ENCODE results near the gene THSD1. TPM values are rescaled to one million over a fixed set of nuclear protein-coding genes. Genes with fewer than 3 reads are reported as not detected.

The THSD1 gene
- total RNA-seq (10 to 100 TPM in 1 of 2 donors, 1 to 10 TPM in 1; 6.6 to 16.0 TPM), polyA plus RNA-seq (1 to 10 TPM in 1 of 2 donors, not detected in 1; 1.3 TPM)
- long read RNA-seq, donor 1, transcript THSD1-202 (4 exons, 3,189 nt) = minor isoform, 14 of 40 reads
- long read RNA-seq, donor 1, transcript THSD1-201 (5 exons, 2,962 nt) = major isoform, 16 of 40 reads
- long read RNA-seq, donor 1, partial matches to known transcripts = 5 of 40 reads
- long read RNA-seq, donor 1, other reads (novel, unspliced or antisense) = 5 of 40 reads
- long read RNA-seq, donor 2, transcript THSD1-202 (4 exons, 3,189 nt) = major isoform, 6 of 22 reads
- long read RNA-seq, donor 2, transcript THSD1-201 (5 exons, 2,962 nt) = major isoform, 6 of 22 reads
- long read RNA-seq, donor 2, partial matches to known transcripts = 5 of 22 reads
- long read RNA-seq, donor 2, other reads (novel, unspliced or antisense) = 5 of 22 reads

- peak; percentile 62 to 86 for DNase-seq
- H3K27ac ChIP-seq (ENCODE audit: low read depth in 1 of 2, low read length in 2 of 2) = no peak within 1 kb of the TSS
- 1% methylated on average over 52 to 68 of the region's 68 CpGs for WGBS, 2 donors
Observed at GRCh38 chr13:52405767-52406494, at the start of gene THSD1. TSS of gene THSD1 (minus strand) at chr13:52406172. CDS start at chr13:52402600, 3,572 bp downstream.

DNA sequence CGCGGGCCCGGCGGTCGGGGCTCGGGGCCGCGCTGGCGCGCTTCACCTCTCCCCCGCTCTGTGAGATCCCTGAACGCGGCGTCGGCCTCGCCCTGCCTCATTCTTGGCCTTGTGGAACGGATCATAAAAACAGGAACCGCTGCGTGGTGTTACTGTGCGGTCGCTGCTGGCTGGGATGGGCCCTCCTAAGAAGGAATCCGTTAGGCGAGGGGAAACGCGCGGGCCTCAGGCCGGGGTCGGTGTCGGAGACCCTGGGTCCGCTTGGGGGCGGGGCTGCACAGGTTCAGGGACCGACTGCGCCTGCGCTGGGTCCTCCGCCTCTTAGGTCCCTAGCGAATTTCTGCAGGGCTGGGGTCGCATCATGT is 49.7 kb upstream of the THSD1 start:
- peak overlapping the region; percentile 67 to 72 for H3K4me3 ChIP-seq (ENCODE audit: low read length in 2 of 2)
- no peaks in the 10 kb centered on the region for H3K4me1 ChIP-seq (ENCODE audit: control insufficient read depth in 1 of 2, insufficient read depth in 2 of 2, low read length in 2 of 2)
- H3K9me3 ChIP-seq (ENCODE audit: control insufficient read depth, low read length) = no peaks in the 10 kb centered on the region
- WGBS, 2 donors = 0 to 1% methylated on average over 37 of the region's 37 CpGs
- DNase-seq = peak; percentile 83 to 91
- H3K27me3 ChIP-seq (ENCODE audit: control insufficient read depth in 1 of 2, insufficient read depth in 2 of 2, low read length in 1 of 2) = no peaks in the 10 kb centered on the region
- no peaks in the 10 kb centered on the region for H3K36me3 ChIP-seq (ENCODE audit: control insufficient read depth in 1 of 2, insufficient read depth in 2 of 2, low read length in 1 of 2)
- peak overlapping the region in 1 of 2 donors; percentile 68 for H3K27ac ChIP-seq (ENCODE audit: low read depth in 1 of 2, low read length in 2 of 2)
- intact Hi-C loops (cut with DNase I) = loop anchor here in 1 of 2 donors (10.0 kb wide), 2 partner anchors 261 to 441 kb away; partner anchors contain the start of genes ALG11 and ATP7B
- ATAC-seq (ENCODE audit: low FRiP score) = peak; percentile 60

More at GRCh38 chr13:52405767-52406494, at the start of gene THSD1:
- Histone ChIP-seq H3K4me1 (ENCODE audit: control insufficient read depth in 1 of 2, insufficient read depth in 2 of 2, low read length in 2 of 2) (no peaks in the 10 kb centered on the region), H3K4me3 (ENCODE audit: low read length in 2 of 2) (peak within 1 kb of the TSS; percentile 21 to 46), H3K9me3 (ENCODE audit: control insufficient read depth, low read length) (no peaks in the 10 kb centered on the region), H3K36me3 (ENCODE audit: control insufficient read depth in 1 of 2, insufficient read depth in 2 of 2, low read length in 1 of 2) (no peaks in the 10 kb centered on the region), H3K27me3 (ENCODE audit: control insufficient read depth in 1 of 2, insufficient read depth in 2 of 2, low read length in 1 of 2) (no peaks in the 10 kb centered on the region)
- intact Hi-C loops (cut with DNase I) = no loop called here
- peak; percentile 83 for ATAC-seq (ENCODE audit: low FRiP score)

DNA sequence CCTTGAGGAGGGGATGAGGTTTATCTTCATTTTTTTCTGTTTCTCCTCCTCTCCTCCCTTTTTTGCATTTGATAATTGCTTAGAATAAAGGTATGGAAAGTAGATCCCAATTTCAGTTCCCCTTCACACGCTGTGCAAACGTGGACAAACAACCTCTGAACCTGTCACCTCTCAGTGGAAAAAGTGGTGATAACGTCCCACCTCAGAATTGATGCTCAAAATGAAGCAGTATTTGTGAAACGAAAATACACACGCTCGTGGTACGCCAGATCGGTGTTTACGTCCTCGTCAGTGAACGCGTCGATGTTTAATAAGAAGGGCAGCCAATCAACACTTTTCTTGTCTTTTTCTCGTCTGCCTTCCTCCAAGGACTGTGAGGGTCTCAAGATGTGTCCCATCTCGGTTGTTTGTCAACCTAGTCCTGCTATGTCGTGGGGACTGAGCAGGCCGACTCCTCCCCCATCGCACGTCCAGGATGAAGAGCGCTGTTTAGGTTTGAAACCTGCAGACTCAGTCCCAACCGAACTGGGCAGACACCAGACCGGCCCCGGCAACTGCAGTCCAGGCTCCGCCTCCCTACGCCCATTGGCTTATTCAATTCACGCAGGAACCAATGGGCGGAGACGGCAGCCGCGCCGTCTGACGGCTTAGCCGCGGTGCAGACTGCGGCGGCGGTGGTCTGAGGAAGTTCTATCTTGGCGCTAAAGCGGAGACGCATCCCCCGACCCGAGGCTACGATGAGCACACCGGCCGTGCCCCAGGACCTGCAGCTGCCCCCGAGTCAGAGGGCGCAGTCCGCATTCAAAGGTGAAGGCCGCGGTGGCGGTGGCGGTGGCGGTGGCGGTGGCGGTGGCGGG is 49.1 kb upstream of the THSD1 start, which contains the start of gene CKAP2:
TSS of gene CKAP2 (plus strand) at position 659 of the 857 bp plus-strand sequence. CDS start at position 738, 79 bp downstream.
- WGBS, 2 donors = 0 to 1% methylated on average over 53 to 56 of the region's 56 CpGs
- ATAC-seq (ENCODE audit: low FRiP score) = peak; percentile 95
- Histone ChIP-seq H3K4me3 (ENCODE audit: low read length in 2 of 2) (peak within 1 kb of the TSS; percentile 67 to 72), H3K9me3 (ENCODE audit: control insufficient read depth, low read length) (no peaks in the 10 kb centered on the region), H3K27ac (ENCODE audit: low read depth in 1 of 2, low read length in 2 of 2) (peak within 1 kb of the TSS in 1 of 2 donors; percentile 68), H3K36me3 (ENCODE audit: control insufficient read depth in 1 of 2, insufficient read depth in 2 of 2, low read length in 1 of 2) (no peaks in the 10 kb centered on the region), H3K27me3 (ENCODE audit: control insufficient read depth in 1 of 2, insufficient read depth in 2 of 2, low read length in 1 of 2) (no peaks in the 10 kb centered on the region), H3K4me1 (ENCODE audit: control insufficient read depth in 1 of 2, insufficient read depth in 2 of 2, low read length in 2 of 2) (no peaks in the 10 kb centered on the region)
- intact Hi-C loops (cut with DNase I) = loop anchor here in 1 of 2 donors (10.0 kb wide), 2 partner anchors 260 to 440 kb away; partner anchors contain the start of genes ALG11 and ATP7B
- DNase-seq = peak; percentile 97

DNA sequence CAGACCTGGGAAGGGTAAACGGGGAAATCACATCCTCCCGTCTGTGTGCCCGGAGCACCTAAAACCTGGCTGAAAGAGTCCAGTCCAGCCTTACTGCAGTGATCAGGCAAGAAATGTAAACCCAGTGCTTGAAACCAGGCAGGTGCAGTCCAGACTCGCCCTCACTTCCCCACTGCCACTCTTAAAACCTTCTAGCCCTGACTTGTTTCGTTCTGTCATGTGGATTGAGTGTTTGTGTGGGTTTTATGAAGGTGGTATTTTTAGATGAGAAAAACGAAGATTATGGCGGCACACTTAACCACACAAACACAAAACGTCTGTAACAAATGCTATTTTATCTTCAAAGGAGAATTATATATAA is 48.5 kb upstream of the THSD1 start:
- H3K36me3 ChIP-seq (ENCODE audit: control insufficient read depth in 1 of 2, insufficient read depth in 2 of 2, low read length in 1 of 2) = no peaks in the 10 kb centered on the region
- intact Hi-C loops (cut with DNase I) = loop anchor here in 1 of 2 donors (10.0 kb wide), 2 partner anchors 260 to 440 kb away; partner anchors contain the start of genes ALG11 and ATP7B
- H3K4me1 ChIP-seq (ENCODE audit: control insufficient read depth in 1 of 2, insufficient read depth in 2 of 2, low read length in 2 of 2) = no peaks in the 10 kb centered on the region
- 9 to 10% methylated on average over 8 of the region's 8 CpGs for WGBS, 2 donors
- H3K27me3 ChIP-seq (ENCODE audit: control insufficient read depth in 1 of 2, insufficient read depth in 2 of 2, low read length in 1 of 2) = no peaks in the 10 kb centered on the region
- no peak for ATAC-seq (ENCODE audit: low FRiP score)
- H3K27ac ChIP-seq (ENCODE audit: low read depth in 1 of 2, low read length in 2 of 2) = no peak overlapping the region
- no peaks in the 10 kb centered on the region for H3K9me3 ChIP-seq (ENCODE audit: control insufficient read depth, low read length)
- peak overlapping the region in 1 of 2 donors; percentile 72 for H3K4me3 ChIP-seq (ENCODE audit: low read length in 2 of 2)
- DNase-seq = no peak

GRCh38 chr13:52452470-52452869 is 46.5 kb upstream of the THSD1 start:
- intact Hi-C loops (cut with DNase I) = loop anchor here in 1 of 2 donors (10.0 kb wide), 2 partner anchors 258 to 438 kb away; partner anchors contain the start of genes ALG11 and ATP7B
- WGBS, 2 donors = 71 to 76% methylated on average over 2 of the region's 2 CpGs
- no peak for ATAC-seq (ENCODE audit: low FRiP score)

DNA sequence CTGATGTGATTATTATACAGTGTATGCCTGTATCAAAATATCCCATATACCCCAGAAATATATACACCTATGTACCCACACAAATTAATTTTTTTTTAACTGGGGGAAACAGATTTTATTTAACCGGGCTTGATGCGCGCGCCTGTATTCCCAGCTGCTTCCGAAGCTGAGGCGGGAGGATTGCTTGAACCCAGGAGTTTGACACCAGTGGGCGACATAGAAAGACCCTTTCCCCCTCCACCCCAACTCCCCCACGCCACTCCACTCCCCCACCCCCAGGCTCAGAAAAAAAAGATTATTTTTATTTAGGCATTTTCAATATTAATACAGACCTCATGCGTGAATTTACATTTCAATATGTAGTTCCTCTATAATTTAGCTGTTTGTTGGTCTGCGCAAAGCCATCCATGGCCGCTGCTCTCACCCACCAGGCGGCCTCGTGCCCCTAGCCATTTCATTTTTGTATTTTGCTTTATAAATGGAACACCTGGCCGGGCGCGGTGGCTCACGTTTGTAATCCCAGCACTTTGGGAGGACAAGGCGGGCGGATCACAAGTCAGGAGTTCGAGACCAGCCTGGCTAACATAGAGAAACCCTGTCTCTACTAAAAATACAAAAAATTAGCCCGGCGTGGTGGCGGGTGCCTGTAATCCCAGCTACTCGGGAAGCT is 45.3 kb upstream of the THSD1 start:
- no peak for ATAC-seq (ENCODE audit: low FRiP score)
- intact Hi-C loops (cut with DNase I) = loop anchor here in 1 of 2 donors (10.0 kb wide), 2 partner anchors 256 to 436 kb away; partner anchors contain the start of genes ALG11 and ATP7B
- Histone ChIP-seq H3K9me3 (ENCODE audit: control insufficient read depth, low read length) (no peaks in the 10 kb centered on the region), H3K27ac (ENCODE audit: low read depth in 1 of 2, low read length in 2 of 2) (no peak overlapping the region), H3K4me3 (ENCODE audit: low read length in 2 of 2) (no peak overlapping the region), H3K4me1 (ENCODE audit: control insufficient read depth in 1 of 2, insufficient read depth in 2 of 2, low read length in 2 of 2) (peaks cover 0 to 4% of the 10 kb centered on the region in 2 donors), H3K36me3 (ENCODE audit: control insufficient read depth in 1 of 2, insufficient read depth in 2 of 2, low read length in 1 of 2) (no peaks in the 10 kb centered on the region), H3K27me3 (ENCODE audit: control insufficient read depth in 1 of 2, insufficient read depth in 2 of 2, low read length in 1 of 2) (no peaks in the 10 kb centered on the region)
- 81 to 83% methylated on average over 24 of the region's 24 CpGs for WGBS, 2 donors
- no peak for DNase-seq

More at GRCh38 chr13:52452470-52452869, 46.5 kb upstream of the THSD1 start:
- no peaks in the 10 kb centered on the region for H3K9me3 ChIP-seq (ENCODE audit: control insufficient read depth, low read length)
- peaks cover 0 to 4% of the 10 kb centered on the region in 2 donors for H3K4me1 ChIP-seq (ENCODE audit: control insufficient read depth in 1 of 2, insufficient read depth in 2 of 2, low read length in 2 of 2)
- H3K4me3 ChIP-seq (ENCODE audit: low read length in 2 of 2) = no peak overlapping the region
- H3K36me3 ChIP-seq (ENCODE audit: control insufficient read depth in 1 of 2, insufficient read depth in 2 of 2, low read length in 1 of 2) = no peaks in the 10 kb centered on the region
- H3K27ac ChIP-seq (ENCODE audit: low read depth in 1 of 2, low read length in 2 of 2) = no peak overlapping the region
- DNase-seq = no peak
- no peaks in the 10 kb centered on the region for H3K27me3 ChIP-seq (ENCODE audit: control insufficient read depth in 1 of 2, insufficient read depth in 2 of 2, low read length in 1 of 2)

- no peak for ATAC-seq (ENCODE audit: low FRiP score)
- no peak for DNase-seq
- Histone ChIP-seq H3K27ac (ENCODE audit: low read depth in 1 of 2, low read length in 2 of 2) (no peak overlapping the region), H3K36me3 (ENCODE audit: control insufficient read depth in 1 of 2, insufficient read depth in 2 of 2, low read length in 1 of 2) (no peaks in the 10 kb centered on the region), H3K27me3 (ENCODE audit: control insufficient read depth in 1 of 2, insufficient read depth in 2 of 2, low read length in 1 of 2) (no peaks in the 10 kb centered on the region), H3K4me3 (ENCODE audit: low read length in 2 of 2) (no peak overlapping the region), H3K4me1 (ENCODE audit: control insufficient read depth in 1 of 2, insufficient read depth in 2 of 2, low read length in 2 of 2) (peaks cover 0 to 4% of the 10 kb centered on the region in 2 donors), H3K9me3 (ENCODE audit: control insufficient read depth, low read length) (no peaks in the 10 kb centered on the region)
- WGBS, 2 donors = 6 to 8% methylated on average over 8 of the region's 8 CpGs
- intact Hi-C loops (cut with DNase I) = loop anchor here in 1 of 2 donors (10.0 kb wide), 2 partner anchors 256 to 436 kb away; partner anchors contain the start of genes ALG11 and ATP7B
Observed at GRCh38 chr13:52450793-52451116, 44.8 kb upstream of the THSD1 start.

Data from aorta (tissue), 5 donors.